ENCODE results near the gene CDH9.

The CDH9 gene, protein sequence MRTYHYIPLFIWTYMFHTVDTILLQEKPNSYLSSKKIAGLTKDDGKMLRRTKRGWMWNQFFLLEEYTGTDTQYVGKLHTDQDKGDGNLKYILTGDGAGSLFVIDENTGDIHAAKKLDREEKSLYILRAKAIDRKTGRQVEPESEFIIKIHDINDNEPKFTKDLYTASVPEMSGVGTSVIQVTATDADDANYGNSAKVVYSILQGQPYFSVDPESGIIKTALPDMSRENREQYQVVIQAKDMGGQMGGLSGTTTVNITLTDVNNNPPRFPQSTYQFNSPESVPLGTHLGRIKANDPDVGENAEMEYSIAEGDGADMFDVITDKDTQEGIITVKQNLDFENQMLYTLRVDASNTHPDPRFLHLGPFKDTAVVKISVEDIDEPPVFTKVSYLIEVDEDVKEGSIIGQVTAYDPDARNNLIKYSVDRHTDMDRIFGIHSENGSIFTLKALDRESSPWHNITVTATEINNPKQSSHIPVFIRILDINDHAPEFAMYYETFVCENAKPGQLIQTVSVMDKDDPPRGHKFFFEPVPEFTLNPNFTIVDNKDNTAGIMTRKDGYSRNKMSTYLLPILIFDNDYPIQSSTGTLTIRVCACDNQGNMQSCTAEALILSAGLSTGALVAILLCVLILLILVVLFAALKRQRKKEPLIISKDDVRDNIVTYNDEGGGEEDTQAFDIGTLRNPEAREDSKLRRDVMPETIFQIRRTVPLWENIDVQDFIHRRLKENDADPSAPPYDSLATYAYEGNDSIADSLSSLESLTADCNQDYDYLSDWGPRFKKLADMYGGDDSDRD

DNA sequence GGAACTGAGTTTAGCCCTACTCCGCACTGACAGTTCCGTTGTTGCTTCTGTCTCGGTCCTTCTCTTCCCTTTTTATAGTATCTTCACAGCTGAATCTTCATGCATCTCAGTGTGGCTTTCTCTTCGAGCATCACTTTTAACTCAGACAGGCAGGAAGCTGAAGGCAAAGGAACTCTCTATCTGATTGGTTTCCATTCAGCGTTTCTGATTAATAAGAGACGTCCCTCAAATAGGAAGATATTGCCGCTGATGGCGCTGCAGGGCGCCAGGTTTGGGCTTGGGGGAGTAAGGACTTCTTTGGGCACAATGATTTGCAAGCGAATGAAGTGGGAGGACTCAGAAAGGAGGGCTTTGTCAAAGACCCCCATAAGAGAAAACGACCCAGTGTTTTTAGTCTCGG, at the start of gene CDH9:
CDH9 (minus strand) TSS at position 111 of the 400 bp plus-strand sequence. CDS start 50,253 bp downstream, outside the sequence.
- Mint-ChIP-seq H3K36me3 (ENCODE audit: low read depth) (no peaks in the 10 kb centered on the region), H3K4me3 (no peak within 1 kb of the TSS), H3K9me3 (peaks cover 3% of the 10 kb centered on the region), H3K27ac (no peak within 1 kb of the TSS), H3K27me3 (no peaks in the 10 kb centered on the region), H3K4me1 (ENCODE audit: low read depth) (no peaks in the 10 kb centered on the region)

DNA sequence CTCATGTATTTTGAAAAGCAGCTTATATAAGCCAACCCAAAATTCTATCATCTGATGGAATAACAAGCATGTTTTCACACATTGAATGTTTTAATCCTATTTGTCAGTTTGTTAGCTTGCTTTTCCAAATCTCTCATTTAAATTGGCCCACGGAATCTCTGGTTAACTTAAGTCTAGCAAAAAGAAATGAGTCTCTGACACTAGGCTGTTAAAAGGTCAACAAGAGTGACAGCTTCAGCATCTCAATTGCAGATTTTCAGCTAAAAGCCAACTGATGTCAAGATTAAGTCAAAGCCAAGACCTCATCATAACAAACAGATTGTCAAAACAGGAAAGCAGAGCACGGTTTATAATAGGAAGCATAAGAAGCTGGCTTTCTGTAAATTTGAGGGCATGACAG, 49.4 kb upstream of the CDH9 start:
- H3K27me3 Mint-ChIP-seq: no peaks in the 10 kb centered on the region
- no peaks in the 10 kb centered on the region for H3K4me1 Mint-ChIP-seq (ENCODE audit: low read depth)
- H3K9me3 Mint-ChIP-seq: peaks cover 4% of the 10 kb centered on the region
- H3K27ac Mint-ChIP-seq: no peak overlapping the region
- no peaks in the 10 kb centered on the region for H3K36me3 Mint-ChIP-seq (ENCODE audit: low read depth)
- no peak overlapping the region for H3K4me3 Mint-ChIP-seq

DNA sequence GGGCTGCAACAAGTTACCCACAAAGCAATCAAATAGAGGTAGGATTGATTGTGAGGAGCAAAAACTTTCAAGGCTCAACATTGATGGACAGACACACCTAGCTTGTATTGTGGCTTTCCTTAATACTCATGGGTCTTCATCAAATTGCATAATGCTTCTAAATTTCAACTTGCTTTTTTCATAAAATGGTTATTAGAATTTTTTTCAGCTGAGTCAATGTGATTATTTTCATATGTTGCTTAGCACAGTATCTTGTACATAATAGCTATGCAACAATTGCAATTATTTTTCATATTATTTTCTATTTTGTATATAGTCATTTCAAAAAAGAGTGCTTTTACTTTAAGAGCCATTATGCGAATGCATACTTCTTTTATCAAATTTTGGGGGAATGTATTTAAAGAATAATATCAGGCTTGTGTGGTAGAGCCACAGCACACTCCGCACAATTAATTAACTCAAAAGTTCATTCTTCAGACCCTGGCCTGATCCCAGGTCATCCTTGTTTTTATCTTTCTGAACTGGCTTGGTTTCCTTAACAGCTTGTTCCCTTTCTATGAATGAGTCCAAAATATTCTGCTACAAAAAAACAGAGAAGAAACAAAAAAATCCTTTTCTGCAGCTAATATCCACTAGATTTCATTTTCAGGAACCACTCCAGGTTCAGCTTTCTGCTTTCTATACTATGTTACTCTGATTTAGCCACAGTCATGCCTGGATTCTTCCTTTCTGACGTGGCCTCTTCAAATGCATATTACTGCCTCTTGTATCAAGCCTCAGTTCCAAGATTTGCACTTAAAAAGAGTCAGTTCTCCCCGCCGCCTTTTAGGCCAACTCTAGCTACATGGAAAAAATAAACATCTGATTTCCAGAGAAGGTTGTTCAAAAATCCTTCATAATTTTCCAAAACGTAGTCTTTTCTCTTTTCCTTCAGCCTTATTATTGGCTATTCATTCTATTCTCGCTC, 45.3 kb upstream of the CDH9 start:
- Mint-ChIP-seq H3K9me3 (peaks cover 4% of the 10 kb centered on the region), H3K4me1 (ENCODE audit: low read depth) (no peaks in the 10 kb centered on the region), H3K27ac (no peak overlapping the region), H3K27me3 (no peaks in the 10 kb centered on the region), H3K36me3 (ENCODE audit: low read depth) (no peaks in the 10 kb centered on the region), H3K4me3 (no peak overlapping the region)

DNA sequence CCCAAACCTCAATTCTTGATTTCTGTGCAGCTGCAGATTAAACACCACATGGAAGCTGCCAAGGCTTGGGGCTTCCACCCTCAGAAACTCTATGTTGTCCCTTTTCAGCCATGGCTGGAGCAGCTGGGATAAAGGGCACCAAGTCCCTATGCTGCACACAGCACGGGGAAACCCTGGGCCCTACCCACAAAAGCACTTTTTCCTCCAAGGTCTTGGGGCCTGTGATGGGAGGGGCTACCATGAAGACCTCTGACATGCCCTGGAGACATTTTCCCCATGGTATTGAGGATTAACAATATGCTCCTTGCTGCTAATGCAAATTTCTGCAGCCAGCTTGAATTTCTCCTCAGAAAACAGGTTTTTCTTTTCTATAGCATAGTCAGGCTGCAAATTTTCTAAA, 41.8 kb upstream of the CDH9 start:
- Mint-ChIP-seq H3K27me3 (no peaks in the 10 kb centered on the region), H3K4me3 (no peak overlapping the region), H3K4me1 (ENCODE audit: low read depth) (no peaks in the 10 kb centered on the region), H3K36me3 (ENCODE audit: low read depth) (no peaks in the 10 kb centered on the region), H3K9me3 (peaks cover 13% of the 10 kb centered on the region), H3K27ac (no peak overlapping the region)

DNA sequence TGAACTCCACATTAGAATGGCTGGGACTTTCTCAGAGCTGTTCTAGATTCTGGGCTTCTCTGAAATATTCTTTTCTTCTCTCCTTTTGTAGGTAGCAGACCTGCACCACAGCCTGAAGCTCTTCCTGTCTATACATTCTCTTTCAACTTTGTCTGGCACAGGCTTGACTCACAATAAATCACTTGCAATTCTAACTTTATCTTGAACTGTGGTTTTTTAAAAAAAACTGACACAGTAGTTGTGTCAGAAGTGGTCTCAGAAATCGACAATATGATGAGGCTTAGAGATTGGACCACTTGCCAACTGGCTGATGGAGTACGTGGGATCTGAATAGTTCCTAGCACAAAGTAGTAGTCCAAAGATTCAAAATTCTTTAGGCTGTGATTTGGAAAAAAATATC, 24.1 kb upstream of the CDH9 start:
- Mint-ChIP-seq H3K36me3 (ENCODE audit: low read depth) (no peaks in the 10 kb centered on the region), H3K27ac (no peak overlapping the region), H3K9me3 (peaks cover 17% of the 10 kb centered on the region), H3K4me3 (no peak overlapping the region), H3K4me1 (ENCODE audit: low read depth) (no peaks in the 10 kb centered on the region), H3K27me3 (no peaks in the 10 kb centered on the region)

DNA sequence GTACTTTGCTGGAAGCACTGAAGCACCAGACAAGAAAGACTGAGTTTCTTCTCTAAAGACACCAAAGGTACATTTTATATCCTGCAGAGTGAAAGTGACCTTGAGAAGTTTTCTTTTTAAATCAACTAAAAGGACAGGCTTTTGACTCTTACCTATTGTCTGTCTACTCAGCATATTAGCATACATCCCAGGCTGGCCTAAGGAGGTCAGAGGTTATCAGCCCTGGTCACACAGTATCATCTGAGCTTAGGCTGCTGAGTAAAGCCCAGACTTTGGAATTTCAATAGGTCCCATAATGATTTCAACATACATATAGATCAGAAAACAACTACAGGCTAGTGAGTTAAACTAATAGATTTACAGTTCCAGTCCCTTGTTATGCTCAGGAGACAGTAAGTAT, 10.1 kb upstream of the CDH9 start:
- Mint-ChIP-seq H3K36me3 (ENCODE audit: low read depth) (no peaks in the 10 kb centered on the region), H3K4me1 (ENCODE audit: low read depth) (no peaks in the 10 kb centered on the region), H3K27me3 (no peaks in the 10 kb centered on the region), H3K9me3 (peaks cover 10% of the 10 kb centered on the region), H3K27ac (no peak overlapping the region), H3K4me3 (no peak overlapping the region)

DNA sequence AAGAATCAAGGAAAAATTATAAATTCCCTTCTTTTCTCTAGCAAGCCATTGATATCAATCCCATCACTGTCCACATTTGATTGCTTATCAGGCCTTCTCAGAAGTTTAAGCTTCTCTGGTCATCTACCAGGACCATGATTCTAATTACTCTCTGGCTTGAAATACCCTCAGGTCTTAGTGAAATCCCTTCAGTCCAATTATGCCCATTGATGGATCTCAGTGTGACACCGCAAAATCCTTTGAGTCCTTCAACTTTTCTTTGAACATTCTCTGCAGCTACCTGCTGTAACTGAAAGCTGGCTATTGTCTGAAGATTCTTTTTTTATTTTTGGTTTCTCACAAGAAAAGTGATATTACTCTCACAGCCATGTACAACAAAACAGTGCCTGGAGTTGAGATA, 3.0 kb upstream of the CDH9 start:
- Mint-ChIP-seq H3K27me3 (no peaks in the 10 kb centered on the region), H3K27ac (no peak overlapping the region), H3K9me3 (no peaks in the 10 kb centered on the region), H3K4me1 (ENCODE audit: low read depth) (no peaks in the 10 kb centered on the region), H3K4me3 (no peak overlapping the region), H3K36me3 (ENCODE audit: low read depth) (no peaks in the 10 kb centered on the region)

DNA sequence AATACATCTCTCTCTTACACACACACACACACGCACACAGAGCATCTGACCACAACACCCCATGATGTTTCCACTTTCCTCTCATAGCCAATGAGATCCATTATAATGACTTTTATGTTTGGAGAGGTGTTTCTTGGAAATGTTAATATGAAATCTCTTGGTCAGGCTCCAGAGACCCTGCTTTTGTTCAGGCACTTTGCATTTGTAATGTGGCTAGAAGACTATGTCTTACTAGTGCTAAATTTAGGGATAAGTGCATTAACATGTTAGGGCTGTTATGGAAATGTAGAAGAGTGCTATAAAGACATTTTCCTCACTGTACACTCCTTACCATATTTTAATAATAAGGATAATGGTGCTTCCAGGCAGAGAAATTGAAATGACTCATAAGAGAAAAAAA, 3.8 kb downstream of the CDH9 start:
- no peak overlapping the region for H3K4me3 Mint-ChIP-seq
- H3K27me3 Mint-ChIP-seq: no peaks in the 10 kb centered on the region
- no peaks in the 10 kb centered on the region for H3K36me3 Mint-ChIP-seq (ENCODE audit: low read depth)
- H3K9me3 Mint-ChIP-seq: peaks cover 3% of the 10 kb centered on the region
- no peaks in the 10 kb centered on the region for H3K4me1 Mint-ChIP-seq (ENCODE audit: low read depth)
- no peak overlapping the region for H3K27ac Mint-ChIP-seq

DNA sequence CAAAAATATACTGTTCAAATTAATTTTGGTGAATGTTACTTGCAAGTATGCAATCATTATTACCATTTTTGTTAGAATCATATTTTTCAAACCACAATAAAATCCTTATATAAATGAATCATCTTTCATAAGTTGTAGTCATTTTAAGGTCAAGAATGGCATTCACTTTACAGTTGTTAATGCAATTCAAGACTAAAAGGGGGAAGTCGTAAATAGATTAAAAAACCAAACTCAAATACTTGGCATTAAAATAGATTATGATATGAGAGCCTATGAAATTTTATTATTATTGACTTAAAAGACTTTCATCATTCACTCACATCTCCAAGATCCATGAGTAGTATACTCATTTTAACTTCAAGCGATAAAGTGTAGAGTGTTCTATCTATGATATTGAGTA, 11.6 kb downstream of the CDH9 start:
- Mint-ChIP-seq H3K36me3 (ENCODE audit: low read depth) (no peaks in the 10 kb centered on the region), H3K27me3 (no peaks in the 10 kb centered on the region), H3K27ac (no peak overlapping the region), H3K4me1 (ENCODE audit: low read depth) (no peaks in the 10 kb centered on the region), H3K9me3 (peaks cover 4% of the 10 kb centered on the region), H3K4me3 (no peak overlapping the region)

DNA sequence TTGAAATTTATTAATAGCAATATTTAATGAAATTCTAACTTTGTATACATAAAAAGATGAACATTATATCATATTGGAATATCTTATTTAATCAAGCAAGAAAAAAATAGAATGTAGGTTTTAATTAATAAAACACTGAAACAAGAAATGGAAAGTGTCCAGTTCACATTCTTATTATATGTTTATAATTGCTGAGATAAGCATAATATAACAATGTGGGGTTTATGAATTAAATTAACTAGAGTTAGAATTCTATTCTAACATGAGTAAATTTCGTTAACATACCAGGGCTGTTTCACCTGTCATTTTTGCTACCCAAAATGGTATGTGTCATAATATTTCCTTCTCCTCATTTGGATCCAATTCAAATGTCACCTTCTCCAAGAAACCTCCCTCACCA, 12.3 kb downstream of the CDH9 start:
- Mint-ChIP-seq H3K27me3 (no peaks in the 10 kb centered on the region), H3K27ac (no peak overlapping the region), H3K4me3 (no peak overlapping the region), H3K4me1 (ENCODE audit: low read depth) (no peaks in the 10 kb centered on the region), H3K9me3 (peaks cover 4% of the 10 kb centered on the region), H3K36me3 (ENCODE audit: low read depth) (no peaks in the 10 kb centered on the region)

DNA sequence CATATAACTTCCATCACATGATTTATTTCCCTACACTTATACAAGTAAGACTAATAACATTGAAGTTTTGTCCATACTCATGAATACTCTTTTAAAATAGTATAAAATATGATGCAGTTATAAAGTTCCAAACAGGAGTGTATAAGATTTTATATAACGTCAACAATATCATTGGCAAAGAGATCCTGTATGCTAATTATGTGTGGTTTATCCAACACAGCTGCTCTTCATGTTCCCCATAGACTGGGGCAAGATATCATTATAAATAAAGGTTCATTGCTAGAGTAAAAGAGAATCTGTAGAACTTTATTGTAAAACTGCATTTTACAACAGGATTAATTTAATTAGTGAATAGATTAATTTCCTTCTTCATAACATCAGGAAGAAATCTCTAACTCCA, 16.9 kb downstream of the CDH9 start:
- Mint-ChIP-seq H3K36me3 (ENCODE audit: low read depth) (no peaks in the 10 kb centered on the region), H3K4me3 (no peak overlapping the region), H3K27me3 (no peaks in the 10 kb centered on the region)

DNA sequence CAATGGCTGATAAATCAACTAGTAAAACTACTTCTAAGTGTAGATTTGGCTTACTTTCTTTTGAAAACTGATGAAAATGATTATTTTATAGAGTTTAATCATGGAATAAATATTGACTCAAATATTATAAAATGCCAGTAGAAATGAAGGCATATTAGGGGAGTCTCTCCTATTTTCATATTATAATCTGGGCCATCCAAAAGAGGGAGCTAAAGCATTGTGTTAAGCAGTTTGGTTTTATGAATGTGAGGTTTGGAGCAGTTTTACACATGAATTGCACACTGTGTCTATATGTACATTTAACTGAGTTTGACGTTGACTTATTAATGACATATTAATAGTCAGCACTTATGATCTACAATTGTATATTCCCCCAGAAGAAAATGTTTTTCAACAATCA, 17.4 kb downstream of the CDH9 start:
- H3K4me3 Mint-ChIP-seq: no peak overlapping the region
- no peaks in the 10 kb centered on the region for H3K27me3 Mint-ChIP-seq
- H3K36me3 Mint-ChIP-seq (ENCODE audit: low read depth): no peaks in the 10 kb centered on the region
- no peaks in the 10 kb centered on the region for H3K9me3 Mint-ChIP-seq
- no peak overlapping the region for H3K27ac Mint-ChIP-seq
- H3K4me1 Mint-ChIP-seq (ENCODE audit: low read depth): no peaks in the 10 kb centered on the region

More for the DNA sequence above, 16.9 kb downstream of the CDH9 start:
- Mint-ChIP-seq H3K9me3 (no peaks in the 10 kb centered on the region), H3K27ac (no peak overlapping the region), H3K4me1 (ENCODE audit: low read depth) (no peaks in the 10 kb centered on the region)

DNA sequence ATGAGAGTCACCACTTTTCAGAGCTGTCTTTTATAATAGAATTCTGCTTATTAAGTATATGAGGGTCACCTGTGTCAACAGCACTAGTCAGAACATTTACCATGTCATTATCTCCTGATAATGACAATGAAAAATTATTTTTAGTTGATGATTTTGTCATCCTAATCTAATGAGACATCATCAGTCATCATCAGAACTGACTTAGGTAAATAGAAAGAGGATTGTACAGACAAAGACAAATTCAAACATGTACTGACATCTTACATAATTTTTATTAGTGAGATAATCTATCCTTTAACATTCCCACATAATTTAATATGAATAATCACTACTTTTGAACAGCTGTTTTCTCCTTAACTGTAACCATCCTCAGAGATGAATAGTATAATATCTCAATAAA, 22.6 kb downstream of the CDH9 start:
- Mint-ChIP-seq H3K4me1 (ENCODE audit: low read depth) (no peaks in the 10 kb centered on the region), H3K27ac (no peak overlapping the region), H3K9me3 (peaks cover 4% of the 10 kb centered on the region), H3K4me3 (no peak overlapping the region), H3K36me3 (ENCODE audit: low read depth) (no peaks in the 10 kb centered on the region), H3K27me3 (no peaks in the 10 kb centered on the region)

DNA sequence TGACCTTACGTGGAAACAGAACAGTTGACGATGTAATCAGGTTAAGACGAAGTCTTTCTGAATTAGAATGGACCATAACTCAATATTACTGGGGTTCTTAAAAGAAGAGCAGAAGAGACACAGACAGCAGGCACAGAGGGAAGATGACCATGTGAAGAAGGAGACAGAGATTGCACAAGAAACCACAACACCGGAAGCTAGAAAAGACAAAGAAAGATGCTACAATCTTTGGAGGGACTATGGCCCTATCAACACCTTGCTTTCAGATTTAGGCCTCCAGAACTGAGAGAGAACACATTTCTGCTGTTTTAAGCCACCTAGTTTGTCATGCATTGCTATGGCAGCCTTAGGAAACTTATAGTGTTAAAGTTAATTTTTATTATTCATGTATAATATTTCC, 27.1 kb downstream of the CDH9 start:
- no peaks in the 10 kb centered on the region for H3K36me3 Mint-ChIP-seq (ENCODE audit: low read depth)
- H3K4me3 Mint-ChIP-seq: no peak overlapping the region
- H3K27me3 Mint-ChIP-seq: no peaks in the 10 kb centered on the region
- H3K4me1 Mint-ChIP-seq (ENCODE audit: low read depth): no peaks in the 10 kb centered on the region
- peaks cover 4% of the 10 kb centered on the region for H3K9me3 Mint-ChIP-seq
- H3K27ac Mint-ChIP-seq: no peak overlapping the region

DNA sequence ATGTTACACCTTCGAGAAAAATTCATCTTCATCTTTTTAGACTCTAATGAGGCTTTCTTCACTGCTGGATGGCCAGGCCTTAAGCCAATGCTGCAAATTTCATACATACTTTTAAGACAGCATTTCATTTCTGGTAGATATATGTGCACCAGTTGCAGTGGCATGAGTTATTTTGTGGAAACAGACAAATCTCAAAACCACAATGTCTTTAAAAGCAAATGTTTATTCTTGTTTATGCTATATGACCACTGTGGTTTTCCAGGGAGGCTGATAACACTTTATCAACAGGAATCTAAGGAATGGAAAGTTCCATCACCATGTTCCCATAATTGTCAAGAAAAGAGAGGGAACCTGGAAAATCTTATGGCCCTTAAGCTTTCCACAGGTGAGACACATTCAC, 27.7 kb downstream of the CDH9 start:
- Mint-ChIP-seq H3K27me3 (no peaks in the 10 kb centered on the region), H3K4me3 (no peak overlapping the region), H3K4me1 (ENCODE audit: low read depth) (no peaks in the 10 kb centered on the region), H3K36me3 (ENCODE audit: low read depth) (no peaks in the 10 kb centered on the region), H3K9me3 (peaks cover 4% of the 10 kb centered on the region), H3K27ac (no peak overlapping the region)
